HG02943 (cell line): ENCODE measurements around the gene HMCN1.

ENCODE experiments used
- ATAC-seq: cut with Tn5 transposase; IDR thresholded peaks from one replicate; pipeline ENCODE4 v1.9.1; 2021; ENCODE audit warnings: mild to moderate bottlenecking, low read depth, moderate library complexity; ENCODE audit not compliant: unreplicated experiment

The HMCN1 gene

DNA sequence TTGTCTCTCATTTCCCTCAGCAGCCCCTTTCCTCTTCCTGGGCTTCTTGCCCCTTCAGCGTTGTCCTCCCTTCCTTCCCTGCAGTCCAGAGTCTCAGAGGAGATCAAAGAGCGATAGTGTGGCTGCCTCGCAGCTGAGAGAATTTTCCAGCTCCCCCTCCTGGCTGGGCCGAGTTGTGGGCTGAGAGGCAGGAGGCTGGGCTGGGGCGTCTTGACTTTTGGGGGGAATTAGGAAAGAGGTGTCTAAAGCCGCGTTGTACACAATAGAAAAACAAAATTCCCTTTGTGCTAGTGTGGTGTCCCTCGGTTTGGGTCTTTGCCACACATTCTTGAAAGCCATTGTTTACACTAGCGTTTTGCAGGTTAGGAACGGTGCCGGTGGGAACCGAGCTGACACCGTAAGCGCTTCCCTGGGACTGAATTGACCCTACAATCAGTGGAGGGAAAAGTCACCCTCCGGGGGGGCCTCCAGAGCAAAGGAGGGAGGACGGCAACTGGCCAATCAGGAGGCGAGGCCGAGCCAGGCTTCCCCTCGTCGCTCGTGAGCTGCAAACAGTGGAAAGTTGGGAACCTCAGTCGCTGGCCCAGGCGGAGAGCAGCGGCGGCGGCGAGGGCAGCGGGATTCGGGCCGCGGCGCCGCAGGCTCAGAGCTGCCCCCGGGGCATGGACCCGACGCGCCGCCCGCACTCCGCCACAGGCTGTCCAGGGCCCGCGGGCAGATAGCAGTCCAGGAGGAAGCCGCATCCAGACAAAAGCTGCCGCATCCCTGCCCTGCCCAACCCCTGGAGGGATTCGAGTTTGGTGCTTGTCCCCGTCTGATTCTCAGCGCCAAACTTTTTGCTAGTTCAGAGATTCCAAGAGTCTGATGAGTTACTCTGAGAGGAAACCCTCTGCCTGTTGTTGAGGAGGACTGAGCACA, at the start of gene HMCN1:
Gene HMCN1 (plus strand): TSS at position 574 of the 918 bp plus-strand sequence. CDS start 389 bp downstream, outside the sequence.
- ATAC-seq = no peak

DNA sequence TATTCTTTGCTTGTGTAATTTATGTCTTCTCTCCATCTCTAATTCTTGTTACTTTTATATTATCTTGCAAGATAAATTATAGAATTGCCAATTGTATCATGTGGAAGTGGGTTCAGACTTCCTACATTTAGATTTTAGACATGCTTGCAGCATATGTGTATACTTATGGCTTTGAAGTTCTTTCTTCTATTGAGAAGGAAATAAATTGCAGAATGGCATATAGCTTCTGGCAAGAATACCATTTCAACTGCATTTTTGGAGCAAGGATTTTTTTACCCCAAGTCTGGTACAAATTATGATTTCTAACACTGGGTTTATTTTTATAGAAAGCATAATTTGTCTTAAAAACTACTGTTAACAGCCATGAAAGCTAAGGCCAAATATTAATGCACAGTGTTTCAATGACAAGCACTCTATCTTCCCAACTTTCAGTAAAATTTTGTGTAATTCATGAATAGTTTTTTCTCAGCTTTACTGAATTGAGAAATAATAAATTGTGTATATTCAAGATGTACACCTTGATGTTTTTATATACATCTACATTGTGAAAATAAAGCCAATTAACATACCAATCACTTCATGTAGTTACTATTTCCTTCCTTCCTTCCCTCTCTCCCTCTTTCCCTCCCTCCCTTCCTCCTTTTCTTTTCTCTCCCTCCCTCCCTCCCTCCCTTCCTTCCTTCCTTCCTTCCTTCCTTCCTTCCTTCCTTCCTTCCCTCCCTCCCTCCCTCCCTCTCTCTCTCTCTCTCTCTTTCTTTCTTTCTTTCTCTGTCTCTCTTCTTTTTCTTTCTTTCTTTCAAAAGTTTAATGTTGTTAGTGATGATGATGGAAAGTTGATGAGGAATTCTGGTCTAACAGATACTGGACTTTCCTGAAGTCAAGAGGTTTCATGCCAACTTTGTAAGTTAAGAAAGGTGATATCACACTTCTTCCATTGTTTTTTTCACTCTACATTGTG, 47.1 kb upstream of the HMCN1 start:
- ATAC-seq = no peak

DNA sequence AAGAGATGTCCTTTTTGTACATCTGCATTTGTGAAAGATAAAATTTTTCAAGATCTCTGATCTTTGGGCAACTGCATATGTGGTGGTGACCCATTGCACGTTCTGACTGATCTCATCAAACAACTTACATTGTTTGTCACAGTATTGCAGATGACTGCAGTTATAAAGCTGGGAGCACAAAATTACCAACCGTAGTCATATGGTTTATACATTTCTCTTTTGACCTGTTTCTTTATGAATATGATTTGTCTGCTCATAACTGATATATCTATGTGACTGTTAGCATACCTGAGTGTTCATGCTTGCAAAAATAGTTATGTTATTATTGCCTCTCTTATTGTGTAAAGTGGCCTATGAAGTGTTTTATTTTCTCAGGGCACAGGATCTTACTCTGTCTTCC, 43.7 kb upstream of the HMCN1 start:
- ATAC-seq = no peak

DNA sequence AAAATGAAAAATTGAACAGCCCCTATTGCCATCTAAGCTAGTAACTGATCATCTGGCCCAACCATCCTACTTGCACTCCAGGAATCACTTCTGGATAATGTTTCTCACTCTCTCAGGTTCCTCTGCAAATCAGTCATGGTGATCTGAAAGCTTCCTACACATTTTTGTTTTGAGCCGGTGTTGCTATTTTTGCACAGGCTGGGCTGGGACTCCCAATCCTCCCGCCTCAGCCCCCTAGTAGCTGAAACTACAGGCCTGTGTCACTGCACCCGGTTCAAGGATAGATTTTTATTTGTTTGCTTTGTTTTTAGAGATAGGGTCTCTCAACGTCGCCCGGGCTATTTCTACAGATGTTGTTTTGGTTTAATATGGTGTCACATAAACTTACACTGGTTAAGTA, 40.5 kb upstream of the HMCN1 start:
- no peak for ATAC-seq

DNA sequence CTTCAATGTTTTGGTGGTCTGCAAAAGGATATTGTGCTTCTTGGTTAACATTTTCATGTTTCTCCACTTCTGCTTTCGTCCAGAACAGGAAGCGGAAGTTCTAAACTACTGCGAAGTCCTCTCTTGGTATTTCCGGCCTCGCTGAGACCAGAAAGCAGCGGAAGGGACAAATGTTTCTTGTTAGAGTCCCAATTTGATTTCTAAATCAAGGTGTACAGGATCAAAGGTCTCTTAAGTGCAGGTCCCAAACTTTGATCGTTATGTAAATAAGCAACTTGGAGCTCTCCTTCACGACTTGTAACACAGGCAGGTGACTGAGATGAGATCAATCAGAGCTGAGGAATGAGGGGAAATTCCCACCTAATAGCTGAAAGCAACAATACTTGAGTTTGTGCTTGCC, 40.1 kb upstream of the HMCN1 start:
- peak; percentile 93 for ATAC-seq

DNA sequence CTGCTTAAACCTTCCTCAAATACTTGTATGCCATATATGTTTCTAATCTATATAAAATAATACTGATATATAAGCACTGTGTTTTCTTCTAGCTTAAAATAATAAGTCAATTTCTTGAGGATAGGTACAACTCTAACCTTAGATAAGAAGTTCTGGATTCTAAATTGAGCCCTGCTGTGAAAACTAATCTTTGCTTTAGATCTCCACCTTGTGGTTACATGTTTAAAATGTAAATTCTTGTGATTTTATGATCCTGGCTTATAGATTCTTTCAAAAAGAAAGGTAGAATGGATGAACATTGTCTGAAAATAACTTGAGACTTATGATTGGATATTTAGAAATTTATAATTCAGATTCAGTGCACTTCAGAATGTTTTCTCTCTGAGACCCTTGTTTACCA, 38.9 kb upstream of the HMCN1 start:
- ATAC-seq = no peak

DNA sequence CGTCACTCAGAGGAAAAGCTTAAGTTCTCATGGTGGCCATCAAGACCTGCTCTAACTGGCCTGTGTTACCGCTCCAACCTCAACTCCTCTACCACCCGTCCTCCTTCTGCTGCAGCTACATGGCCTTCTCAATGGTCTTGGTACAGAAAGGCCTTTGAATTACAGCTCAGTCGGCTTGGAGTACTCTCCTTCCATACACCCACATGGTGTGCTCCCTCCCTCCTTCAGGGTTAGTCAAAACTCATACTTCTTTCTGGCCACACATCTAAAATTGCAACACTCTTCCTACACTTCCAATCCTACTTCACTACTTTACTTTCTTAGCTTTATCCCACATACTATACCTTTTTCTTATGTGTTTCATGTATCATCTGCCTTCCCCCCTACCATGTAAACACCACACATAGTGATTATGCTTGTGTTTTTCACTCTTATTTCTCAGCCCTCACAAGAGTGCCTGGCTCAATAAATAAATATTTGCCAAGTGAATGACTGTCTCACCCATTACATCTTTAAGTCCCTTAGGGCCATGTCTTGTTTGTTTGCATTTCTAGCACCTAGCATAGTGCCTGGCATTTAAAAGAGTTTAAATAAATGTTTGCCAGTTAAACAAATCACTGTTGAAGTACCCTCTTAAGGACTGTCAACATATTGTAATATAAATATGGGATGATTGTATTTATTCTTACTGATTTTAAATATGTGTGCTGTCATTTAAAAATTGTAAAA, 37.6 kb upstream of the HMCN1 start:
- no peak for ATAC-seq

DNA sequence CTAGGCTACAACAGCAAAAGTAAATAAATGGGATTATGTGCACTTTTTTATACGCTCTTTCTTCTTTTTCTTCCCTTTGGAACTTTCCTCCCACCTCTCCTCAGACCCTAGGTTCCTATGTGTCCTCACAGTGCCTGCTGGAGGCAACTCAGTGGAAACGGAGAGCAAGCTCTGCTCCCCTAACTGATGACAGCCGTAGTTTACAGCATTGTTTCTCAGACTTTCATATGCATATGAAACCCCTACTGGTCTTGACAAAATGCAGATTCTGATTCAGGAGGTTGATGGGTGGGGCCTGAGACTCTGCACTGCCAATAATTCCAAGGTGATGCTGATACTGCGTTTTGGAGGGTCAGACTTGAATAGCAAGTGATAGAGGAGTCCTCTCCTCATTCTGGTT, 34.3 kb upstream of the HMCN1 start:
- ATAC-seq = no peak

DNA sequence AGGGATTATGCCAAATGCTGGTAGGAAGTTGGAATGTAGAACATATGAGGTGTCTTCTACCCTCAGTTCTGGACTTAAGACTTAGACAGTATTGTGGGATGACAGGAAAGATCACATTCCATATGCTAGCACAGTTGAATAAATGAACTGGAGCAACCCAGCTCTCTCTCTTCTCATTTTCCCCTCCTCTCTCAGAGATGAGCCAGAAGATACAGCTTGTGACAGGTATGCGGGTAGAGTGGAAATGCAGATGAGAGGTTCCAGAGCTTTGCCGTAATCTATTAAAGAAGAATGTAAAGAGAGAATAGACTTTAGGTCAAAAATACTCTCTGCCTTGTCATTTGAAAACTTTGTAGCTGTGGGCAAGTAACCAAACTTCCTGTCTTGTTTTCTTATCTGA, 32.5 kb upstream of the HMCN1 start:
- no peak for ATAC-seq

DNA sequence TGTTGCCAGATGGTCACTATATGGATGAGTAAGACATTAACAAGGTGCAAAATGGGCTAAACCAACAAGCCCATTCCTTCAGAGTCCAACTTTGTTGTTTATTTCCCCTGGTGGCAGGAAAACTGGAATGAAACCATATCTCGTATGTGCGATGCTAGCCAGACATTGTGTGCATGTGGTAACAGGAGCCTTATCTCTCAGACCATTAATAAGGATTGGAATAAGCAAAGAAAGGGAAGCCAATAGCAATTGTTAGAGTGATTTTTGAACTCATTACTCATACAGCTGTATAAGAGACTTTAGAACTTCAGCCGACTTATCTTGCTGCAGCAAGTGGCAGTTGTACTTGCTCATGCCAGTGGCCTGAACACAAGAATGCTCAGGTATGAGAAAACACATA, 30.0 kb upstream of the HMCN1 start:
- no peak for ATAC-seq

DNA sequence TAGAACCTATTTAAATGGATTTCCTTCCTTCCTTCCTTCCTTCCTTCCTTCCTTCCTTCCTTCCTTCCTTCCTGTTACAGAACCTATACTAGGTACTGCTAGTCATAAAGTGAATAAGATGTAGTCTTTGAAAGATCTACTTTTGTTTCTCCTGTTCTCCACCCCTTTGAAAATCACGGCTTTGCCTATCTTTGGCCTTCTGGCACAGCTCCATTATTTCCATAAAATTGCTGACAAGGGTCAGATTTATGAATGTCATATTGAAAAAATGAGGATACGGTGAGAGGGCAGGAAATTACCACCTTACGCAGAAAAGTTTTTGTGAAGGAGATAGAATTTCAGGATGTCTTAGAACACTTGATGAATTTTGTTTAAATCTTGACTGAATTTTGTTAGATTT, 18.1 kb upstream of the HMCN1 start:
- no peak for ATAC-seq

DNA sequence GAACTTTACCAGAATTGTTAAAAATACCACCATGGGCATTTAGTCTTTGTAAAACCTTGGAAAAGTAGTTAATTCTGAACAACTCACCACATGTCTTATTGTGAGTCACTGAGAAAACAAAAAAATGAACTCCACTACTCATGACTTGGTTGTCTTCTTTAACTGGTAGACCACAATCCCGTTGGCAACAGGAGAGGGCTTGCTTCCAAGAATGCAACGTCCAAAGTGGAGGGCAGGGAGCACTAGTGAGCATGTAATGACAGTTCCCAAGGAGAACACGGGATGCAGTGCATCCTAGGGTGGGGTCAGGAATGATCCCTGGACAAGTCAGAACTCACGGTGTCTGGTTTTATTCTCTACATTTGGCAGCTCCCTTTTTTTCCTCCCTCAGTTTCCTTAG, 15.2 kb upstream of the HMCN1 start:
- no peak for ATAC-seq

DNA sequence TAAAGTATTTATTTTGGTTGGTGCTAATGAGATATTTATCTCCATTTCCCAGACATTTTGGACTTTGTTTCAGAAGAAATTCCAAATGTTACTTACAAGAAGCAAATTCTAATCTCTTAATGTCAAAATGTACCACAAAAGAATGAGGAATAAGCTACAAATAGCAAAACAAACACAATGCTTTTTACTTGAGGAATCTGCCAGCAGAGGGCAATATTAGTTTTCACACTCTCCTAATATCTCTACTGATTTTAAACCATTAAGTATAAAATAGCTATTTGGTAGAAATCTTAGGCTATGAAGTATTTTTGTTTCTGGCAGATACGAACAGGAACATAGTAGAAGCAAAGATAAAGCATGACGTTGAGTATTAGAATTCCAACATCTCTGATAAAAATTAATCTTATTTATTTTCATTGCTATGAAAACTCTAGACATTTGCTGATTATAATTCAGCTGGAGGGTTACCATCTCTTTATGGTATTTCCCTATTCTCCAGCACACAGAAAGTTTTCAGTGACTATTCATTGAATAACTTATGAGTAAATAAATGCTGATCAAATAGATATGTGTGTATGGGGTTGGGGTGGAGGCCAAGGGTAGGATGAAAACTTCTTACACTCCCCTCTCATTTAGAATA, 13.4 kb upstream of the HMCN1 start:
- no peak for ATAC-seq

DNA sequence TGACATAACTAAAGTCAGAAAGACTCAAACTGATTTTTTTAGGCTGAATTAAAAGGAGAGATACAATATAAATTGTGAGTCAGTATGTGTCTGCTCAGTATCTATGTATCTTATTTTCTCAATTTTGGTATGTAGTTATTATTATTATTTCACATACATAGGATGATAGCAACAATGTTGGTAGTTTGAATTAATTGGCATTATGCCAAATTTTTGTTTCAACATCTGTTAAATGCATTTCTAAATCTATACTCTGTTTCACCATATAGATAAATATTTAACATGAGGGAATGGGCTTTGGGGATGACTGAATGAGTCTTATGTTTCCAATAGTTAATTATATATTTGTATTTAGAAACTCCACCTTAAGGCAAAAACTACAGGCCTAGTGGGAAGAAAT, 12.6 kb upstream of the HMCN1 start:
- no peak for ATAC-seq

DNA sequence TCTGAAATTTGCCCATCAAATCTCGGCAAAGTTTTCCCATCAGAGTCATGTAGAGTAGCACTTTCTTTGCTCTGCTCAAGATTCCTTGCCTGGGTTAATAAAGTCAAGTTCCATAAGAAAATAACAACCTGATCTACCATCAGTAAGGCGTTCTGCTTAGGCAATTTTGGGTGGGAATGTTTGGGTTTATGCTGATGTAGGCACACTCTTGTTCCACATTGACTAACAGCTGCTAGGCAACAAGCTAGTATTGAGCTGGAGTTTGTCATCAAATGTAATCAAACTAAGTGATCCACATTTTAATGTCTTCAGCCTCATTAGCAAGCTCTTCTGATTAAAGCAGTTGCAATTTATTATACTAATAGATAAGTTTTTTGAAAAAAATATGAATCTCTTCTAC, 12.1 kb upstream of the HMCN1 start:
- ATAC-seq = no peak

DNA sequence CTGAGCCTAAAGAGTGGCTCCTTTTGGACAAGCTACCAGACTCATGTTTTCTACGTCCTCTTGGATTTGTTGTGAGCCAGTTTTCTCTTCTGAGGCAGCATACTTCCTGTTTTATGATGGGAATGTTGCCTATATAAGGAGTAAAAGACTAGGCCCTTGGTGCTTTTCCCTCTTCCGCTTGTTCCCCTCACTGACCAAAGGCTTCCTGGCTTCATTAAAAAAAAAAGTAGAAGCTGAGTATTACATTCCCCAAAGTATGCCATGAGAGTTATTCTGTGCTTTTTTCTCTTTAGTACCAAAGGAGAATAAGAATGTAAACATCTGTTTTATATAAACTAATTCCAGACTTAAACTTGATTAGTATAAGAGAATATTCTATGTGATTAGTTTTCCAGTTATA, 6.5 kb upstream of the HMCN1 start:
- no peak for ATAC-seq

DNA sequence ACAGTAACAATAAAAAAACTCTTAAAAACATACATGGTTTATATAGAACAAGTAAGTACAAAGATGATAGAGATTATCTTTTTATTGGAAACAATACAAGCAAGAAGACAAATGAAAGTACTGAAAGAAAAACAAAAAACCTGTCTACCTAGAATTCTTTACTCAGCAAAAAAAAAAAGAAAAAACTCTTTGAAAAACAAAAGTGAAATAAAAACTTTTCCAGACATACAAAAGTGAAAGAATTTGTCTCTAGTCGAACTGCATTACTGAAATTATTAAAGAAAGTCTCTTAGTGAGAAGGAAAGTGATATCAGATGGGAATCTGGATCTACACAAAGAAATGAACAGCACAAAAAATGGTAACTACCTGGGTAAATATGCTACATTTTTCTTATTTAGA, 2.7 kb upstream of the HMCN1 start:
- no peak for ATAC-seq

DNA sequence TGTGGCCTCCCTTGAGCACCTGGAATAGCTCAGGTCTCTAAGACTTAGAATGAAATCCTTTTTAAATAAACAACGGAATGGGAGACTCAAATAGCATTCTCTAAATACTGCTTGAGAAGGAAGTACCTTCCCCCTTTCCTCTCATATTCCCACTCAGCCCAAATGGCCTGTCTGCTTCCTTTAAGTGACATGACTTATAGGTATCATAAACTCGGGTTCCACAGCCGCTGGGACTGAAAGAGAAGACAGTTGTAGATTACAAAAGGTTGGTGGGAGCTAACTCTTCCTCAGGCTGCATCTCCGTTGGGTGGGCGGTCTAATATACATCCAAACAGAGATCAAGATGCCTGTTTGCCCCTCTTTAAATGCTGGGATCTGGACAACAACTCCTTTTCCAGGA, 1.2 kb upstream of the HMCN1 start:
- no peak for ATAC-seq

DNA sequence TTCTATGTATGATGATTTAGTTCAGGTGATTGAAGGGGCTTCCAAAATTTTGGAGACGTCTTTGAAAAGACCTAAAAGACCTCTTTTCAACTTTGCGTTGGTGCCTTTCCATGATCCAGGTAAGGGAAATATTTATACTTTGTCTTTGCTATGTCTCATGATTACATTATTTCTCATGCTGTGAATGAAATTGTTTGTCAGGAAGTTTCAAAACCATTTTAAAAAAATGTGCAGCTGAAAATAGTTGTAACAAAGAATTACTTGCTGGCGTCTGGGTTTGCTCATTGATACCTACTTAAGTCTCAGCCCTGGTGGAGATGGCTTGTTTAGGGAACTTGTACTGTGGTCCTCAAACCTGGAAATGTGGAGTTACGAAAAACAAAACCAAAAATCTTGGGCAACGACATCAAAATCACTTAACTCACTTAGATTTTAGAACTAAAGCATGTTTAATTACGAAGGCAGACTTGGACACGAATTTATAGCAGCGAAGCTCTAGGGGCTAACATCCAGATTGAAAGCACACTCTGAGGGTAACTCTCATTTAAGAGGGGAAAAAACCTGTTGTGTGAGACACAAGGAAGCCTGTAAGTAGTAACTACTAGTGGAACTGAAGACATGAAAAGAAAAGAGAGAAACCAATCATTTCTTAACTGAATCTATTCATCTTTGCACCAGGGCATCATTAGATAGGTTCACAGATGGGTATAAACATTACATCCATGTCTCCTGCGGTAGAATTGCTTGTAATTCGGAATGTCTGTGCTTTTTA, 924 bp downstream of the HMCN1 start:
- ATAC-seq = no peak

DNA sequence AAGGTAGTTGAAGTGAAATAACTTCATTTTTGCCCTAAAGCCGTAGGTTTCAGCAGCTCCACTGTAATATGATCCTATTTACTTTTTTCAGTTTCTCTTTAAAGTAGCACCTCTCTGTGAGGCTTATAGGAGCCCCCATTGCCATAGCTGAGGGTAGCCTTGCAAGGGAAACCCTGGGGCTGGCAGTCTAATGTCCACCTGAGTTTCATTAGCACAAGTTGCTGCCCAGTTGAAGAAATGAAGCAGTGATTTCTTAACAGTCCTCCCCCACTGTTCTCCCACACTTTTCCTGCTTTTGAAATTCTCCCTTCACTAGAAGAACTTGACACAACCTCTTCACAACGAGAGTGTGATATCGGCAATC, 1.5 kb downstream of the HMCN1 start:
- ATAC-seq = no peak
